AG04449 (cell line): ENCODE results near the gene EIF4G1.
A peak's percentile ranks its signal among the peaks of the same experiment; 100 is the strongest.

Experiments used
- CTCF ChIA-PET: fragments of 350-600 bp; formaldehyde crosslinking; extraction: SDS; loops from one replicate; lab custom pipeline; 2021; ENCODE audit warnings: antibody characterized with exemption; lab: Yijun Ruan, JAX
- POLR2A ChIA-PET: fragments of 400-600, 350-600 bp; formaldehyde crosslinking; extraction: SDS; loops from one replicate; lab custom pipeline; 2020; ENCODE audit warnings: antibody characterized with exemption, inconsistent platforms; lab: Yijun Ruan, JAX
- DNase-seq: peaks from one replicate; pipeline ENCODE4 v3.0.0-alpha.2; 2010; ENCODE audit warnings: low read depth, low spot score
- H3K4me3 ChIP-seq: 2 replicates; pipeline ENCODE4 v1.5.1; 2011; ENCODE audit warnings: low read depth, mild to moderate bottlenecking, control low read depth, low read length
- TF ChIP-seq, protein P1 (sequence below): IDR thresholded peaks from one replicate; pipeline ENCODE4 v1.5.1; 2011; ENCODE audit warnings: mild to moderate bottlenecking, moderate library complexity, low read length, control low read depth, inconsistent platforms; ENCODE audit not compliant: insufficient read depth; ENCODE audit errors: missing control alignments

EIF4G1 gene

DNA sequence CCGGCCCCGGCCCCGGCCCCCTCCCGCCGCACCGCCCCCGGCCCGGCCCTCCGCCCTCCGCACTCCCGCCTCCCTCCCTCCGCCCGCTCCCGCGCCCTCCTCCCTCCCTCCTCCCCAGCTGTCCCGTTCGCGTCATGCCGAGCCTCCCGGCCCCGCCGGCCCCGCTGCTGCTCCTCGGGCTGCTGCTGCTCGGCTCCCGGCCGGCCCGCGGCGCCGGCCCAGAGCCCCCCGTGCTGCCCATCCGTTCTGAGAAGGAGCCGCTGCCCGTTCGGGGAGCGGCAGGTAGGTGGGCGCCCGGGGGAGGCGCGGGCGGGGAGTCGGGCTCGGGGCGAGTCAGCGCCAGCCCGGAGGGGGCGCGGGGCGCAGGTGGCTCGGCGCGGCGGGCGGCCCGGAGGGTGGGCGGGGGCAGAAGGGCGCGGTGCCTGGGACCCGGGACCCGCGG is 65.8 kb downstream of the EIF4G1 start:
- TF ChIP-seq, protein P1, sequence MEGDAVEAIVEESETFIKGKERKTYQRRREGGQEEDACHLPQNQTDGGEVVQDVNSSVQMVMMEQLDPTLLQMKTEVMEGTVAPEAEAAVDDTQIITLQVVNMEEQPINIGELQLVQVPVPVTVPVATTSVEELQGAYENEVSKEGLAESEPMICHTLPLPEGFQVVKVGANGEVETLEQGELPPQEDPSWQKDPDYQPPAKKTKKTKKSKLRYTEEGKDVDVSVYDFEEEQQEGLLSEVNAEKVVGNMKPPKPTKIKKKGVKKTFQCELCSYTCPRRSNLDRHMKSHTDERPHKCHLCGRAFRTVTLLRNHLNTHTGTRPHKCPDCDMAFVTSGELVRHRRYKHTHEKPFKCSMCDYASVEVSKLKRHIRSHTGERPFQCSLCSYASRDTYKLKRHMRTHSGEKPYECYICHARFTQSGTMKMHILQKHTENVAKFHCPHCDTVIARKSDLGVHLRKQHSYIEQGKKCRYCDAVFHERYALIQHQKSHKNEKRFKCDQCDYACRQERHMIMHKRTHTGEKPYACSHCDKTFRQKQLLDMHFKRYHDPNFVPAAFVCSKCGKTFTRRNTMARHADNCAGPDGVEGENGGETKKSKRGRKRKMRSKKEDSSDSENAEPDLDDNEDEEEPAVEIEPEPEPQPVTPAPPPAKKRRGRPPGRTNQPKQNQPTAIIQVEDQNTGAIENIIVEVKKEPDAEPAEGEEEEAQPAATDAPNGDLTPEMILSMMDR: no peak
- DNase-seq: no peak
- ChIA-PET CTCF (interaction anchor here (0.8 to 3.1 kb wide), 4 partner anchors 8 to 133 kb away, joined by 3 to 25 read pairs (median 3); no protein-coding TSS in a partner anchor), POLR2A (no interaction called here)
- peak overlapping the region; percentile 42 for H3K4me3 ChIP-seq

DNA sequence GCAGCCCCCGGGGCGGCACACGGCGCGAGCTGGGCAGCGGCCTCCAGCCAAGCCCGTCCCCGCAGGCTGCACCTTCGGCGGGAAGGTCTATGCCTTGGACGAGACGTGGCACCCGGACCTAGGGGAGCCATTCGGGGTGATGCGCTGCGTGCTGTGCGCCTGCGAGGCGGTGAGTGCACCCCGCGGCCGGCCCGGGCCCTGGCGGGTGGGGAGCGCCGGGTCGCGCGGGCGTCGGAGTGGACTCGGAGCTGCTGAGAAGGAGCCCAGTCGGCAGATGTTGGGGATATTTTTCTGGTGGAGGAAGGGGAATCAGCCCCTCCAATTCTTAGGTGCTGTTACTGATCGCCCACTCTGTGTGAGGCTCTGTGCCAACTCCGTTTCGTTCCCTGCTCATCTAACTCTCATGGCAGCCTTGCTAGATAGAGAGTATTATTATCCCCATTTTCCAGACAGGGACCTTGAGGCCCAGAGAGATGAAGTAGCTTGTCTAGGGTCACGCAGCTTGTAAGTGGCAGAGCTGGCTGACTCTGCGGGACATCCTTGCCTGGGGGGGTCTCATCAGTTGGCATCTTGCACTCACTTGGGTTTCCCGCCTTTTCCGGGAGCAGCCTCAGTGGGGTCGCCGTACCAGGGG is 66.3 kb downstream of the EIF4G1 start:
- CTCF ChIA-PET: interaction anchor here (0.8 to 3.1 kb wide), 7 partner anchors 9 to 180 kb away, joined by 3 to 25 read pairs (median 3); no protein-coding TSS in a partner anchor
- no peak for DNase-seq
- peak overlapping the region; percentile 36 for H3K4me3 ChIP-seq
- POLR2A ChIA-PET: interaction anchor here (0.6 kb wide), 1 partner anchor 167 kb away, joined by 3 read pairs; no protein-coding TSS in a partner anchor
- TF ChIP-seq, protein P1: no peak

DNA sequence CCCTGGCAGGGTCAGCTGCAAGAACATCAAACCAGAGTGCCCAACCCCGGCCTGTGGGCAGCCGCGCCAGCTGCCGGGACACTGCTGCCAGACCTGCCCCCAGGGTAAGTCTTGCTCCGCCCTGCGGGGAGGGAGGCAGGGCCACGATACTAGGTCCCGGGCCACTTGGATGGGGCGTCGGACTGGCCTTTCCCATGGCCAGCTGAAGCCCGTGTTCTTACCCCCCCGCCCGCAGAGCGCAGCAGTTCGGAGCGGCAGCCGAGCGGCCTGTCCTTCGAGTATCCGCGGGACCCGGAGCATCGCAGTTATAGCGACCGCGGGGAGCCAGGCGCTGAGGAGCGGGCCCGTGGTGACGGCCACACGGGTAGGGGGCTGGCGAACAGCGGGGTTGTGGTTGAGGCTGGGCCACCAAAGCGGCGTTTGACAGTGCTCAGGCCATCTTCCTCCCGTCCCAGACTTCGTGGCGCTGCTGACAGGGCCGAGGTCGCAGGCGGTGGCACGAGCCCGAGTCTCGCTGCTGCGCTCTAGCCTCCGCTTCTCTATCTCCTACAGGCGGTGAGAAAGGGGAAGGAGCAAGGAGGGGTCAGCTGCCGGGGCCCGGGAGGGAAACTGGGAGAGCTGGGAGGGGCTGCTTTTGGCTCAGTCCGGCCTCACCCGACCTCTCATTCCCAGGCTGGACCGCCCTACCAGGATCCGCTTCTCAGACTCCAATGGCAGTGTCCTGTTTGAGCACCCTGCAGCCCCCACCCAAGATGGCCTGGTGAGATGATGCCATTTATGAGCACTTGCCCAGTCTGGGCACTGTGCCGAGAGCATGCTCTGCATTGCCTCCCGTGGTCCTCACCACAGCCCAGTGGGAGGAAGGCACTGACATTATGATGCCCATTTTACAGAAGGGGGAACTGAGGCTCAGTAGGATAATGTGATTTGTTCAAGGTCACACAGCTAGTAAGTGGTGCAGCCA is 67.1 kb downstream of the EIF4G1 start:
- CTCF ChIA-PET: interaction anchor here (0.8 to 3.1 kb wide), 8 partner anchors 10 to 179 kb away, joined by 3 to 25 read pairs (median 3); no protein-coding TSS in a partner anchor
- TF ChIP-seq, protein P1: no peak
- H3K4me3 ChIP-seq: no peak overlapping the region
- POLR2A ChIA-PET: interaction anchor here (0.6 kb wide), 1 partner anchor 166 kb away, joined by 3 read pairs; no protein-coding TSS in a partner anchor
- no peak for DNase-seq

DNA sequence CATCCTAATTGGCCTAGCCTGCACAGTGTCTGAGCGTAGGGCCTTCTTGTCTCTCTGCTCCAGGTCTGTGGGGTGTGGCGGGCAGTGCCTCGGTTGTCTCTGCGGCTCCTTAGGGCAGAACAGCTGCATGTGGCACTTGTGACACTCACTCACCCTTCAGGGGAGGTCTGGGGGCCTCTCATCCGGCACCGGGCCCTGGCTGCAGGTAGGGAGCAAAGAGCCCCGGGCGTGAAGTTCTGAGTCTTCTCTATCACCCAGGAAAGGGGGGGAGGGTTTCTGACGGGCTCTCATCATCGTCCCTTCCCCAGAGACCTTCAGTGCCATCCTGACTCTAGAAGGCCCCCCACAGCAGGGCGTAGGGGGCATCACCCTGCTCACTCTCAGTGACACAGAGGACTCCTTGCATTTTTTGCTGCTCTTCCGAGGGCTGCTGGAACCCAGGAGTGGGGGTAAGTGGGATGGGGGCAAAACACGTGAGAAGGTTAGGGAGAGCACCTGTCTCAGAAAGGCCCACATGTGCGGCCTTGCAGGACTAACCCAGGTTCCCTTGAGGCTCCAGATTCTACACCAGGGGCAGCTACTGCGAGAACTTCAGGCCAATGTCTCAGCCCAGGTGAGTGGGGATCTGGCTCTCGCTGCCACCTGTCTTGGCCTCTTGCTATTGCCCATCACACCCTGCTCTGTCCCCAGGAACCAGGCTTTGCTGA is 68.1 kb downstream of the EIF4G1 start:
- TF ChIP-seq, protein P1: no peak
- no peak overlapping the region for H3K4me3 ChIP-seq
- ChIA-PET CTCF (interaction anchor here (1.1 to 3.1 kb wide), 2 partner anchors 11 to 84 kb away, joined by 3 to 25 read pairs; no protein-coding TSS in a partner anchor), POLR2A (no interaction called here)
- DNase-seq: no peak

DNA sequence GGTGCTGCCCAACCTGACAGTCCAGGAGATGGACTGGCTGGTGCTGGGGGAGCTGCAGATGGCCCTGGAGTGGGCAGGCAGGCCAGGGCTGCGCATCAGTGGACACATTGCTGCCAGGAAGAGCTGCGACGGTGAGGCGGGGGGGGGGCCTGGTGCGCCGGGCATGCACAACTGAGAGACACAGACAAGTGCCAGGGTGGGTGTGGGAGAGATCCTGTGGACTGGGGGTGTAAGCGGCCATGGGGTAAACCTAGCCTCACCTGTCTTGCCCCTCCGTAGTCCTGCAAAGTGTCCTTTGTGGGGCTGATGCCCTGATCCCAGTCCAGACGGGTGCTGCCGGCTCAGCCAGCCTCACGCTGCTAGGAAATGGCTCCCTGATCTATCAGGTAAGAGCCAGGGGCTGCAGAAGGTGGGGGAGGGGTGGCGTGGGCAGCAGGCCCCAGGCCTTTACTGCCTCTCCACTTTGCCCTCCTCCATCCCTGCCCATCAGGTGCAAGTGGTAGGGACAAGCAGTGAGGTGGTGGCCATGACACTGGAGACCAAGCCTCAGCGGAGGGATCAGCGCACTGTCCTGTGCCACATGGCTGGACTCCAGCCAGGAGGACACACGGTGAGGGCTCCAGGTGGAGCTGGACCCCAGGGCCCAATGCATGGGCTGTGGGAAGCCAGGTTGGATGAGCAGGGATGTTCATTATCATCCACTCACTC is 68.8 kb downstream of the EIF4G1 start:
- no peak for DNase-seq
- TF ChIP-seq, protein P1: no peak
- ChIA-PET POLR2A (no interaction called here), CTCF (interaction anchor here (0.6 to 4.8 kb wide), 3 partner anchors 11 to 131 kb away, joined by 3 to 43 read pairs (median 8); no protein-coding TSS in a partner anchor)
- no peak overlapping the region for H3K4me3 ChIP-seq
